Left lung (tissue), 10 donors: ENCODE results near the gene FGGY. TPM values are rescaled to one million over a fixed set of nuclear protein-coding genes. Genes with fewer than 3 reads are reported as not detected.

Source experiments
- ATAC-seq: fragments of 200-7000 bp; cut with Tn5 transposase; one replicate; pipeline ENCODE4 v1.9.1; 2020; ENCODE audit warnings: moderate library complexity
- DNase-seq, 4 donors: peaks; one replicate each; pipeline ENCODE4 v3.0.0-alpha.2; 2013 to 2020
- H3K27ac ChIP-seq, 2 donors: fragments of 200-600 bp; sonication (generic) in 1 of 2; one replicate each; pipeline versions ENCODE4 v1.5.0 to v1.8.0; 2020 to 2021
- H3K27me3 ChIP-seq, 2 donors: fragments of 200-600 bp; sonication (generic) in 1 of 2; one replicate each; pipeline versions ENCODE4 v1.5.0 to v1.8.0; 2020 to 2021
- H3K36me3 ChIP-seq, 2 donors: fragments of 200-600 bp; sonication (generic) in 1 of 2; one replicate each; pipeline versions ENCODE4 v1.5.0 to v1.8.0; 2020 to 2021
- H3K4me1 ChIP-seq, 2 donors: fragments of 200-600 bp; one replicate each; pipeline ENCODE4 v1.8.0; 2021
- H3K4me3 ChIP-seq, 2 donors: fragments of 200-600 bp; sonication (generic) in 1 of 2; one replicate each; pipeline versions ENCODE4 v1.5.0 to v1.8.0; 2020 to 2021; ENCODE audit warnings: mild to moderate bottlenecking in 1 of 2
- H3K9me3 ChIP-seq, 2 donors: fragments of 200-600 bp; sonication (generic) in 1 of 2; one replicate each; pipeline versions ENCODE4 v1.5.0 to v1.8.0; 2020 to 2021
- intact Hi-C, 2 donors: fragments of 100-400 bp; cut with DNase I; formaldehyde crosslinking; loops; one replicate each; pipeline versions ENCODE4 v1.11.2 to v1.14.2; 2022
- polyA plus RNA-seq, 6 donors: library from polyadenylated mRNA; unstranded; fragments of 120-200 nt; gene quantifications; one replicate each; pipeline ENCODE4 v1.2.1, GENCODE V29; 2013; ENCODE audit not compliant: insufficient read length in 6 of 6
- total RNA-seq, 2 donors: library from RNA; stranded (reverse); fragmentation: NEBNext Ultra II Directional; extraction: Animal tissue kit (Norgen Biotek cat#: 25700); gene quantifications; one replicate each; pipeline ENCODE4 v1.2.1, GENCODE V29; 2021
- TF ChIP-seq, protein P1 (sequence below), 2 donors: fragments of 200-600 bp; sonication (generic) in 1 of 2; IDR thresholded peaks; one replicate each; pipeline versions ENCODE4 v1.5.0 to v1.8.0; 2021; ENCODE audit warnings: antibody characterized with exemption in 2 of 2
- donor health status: DM: no; HTN: yes; CAD: no.
- donor health status: DM: no; HTN: no; CAD: no.

The FGGY gene
- total and polyA plus RNA-seq, 8 donors = 13.5 to 22.7 (median 18.4) TPM

DNA sequence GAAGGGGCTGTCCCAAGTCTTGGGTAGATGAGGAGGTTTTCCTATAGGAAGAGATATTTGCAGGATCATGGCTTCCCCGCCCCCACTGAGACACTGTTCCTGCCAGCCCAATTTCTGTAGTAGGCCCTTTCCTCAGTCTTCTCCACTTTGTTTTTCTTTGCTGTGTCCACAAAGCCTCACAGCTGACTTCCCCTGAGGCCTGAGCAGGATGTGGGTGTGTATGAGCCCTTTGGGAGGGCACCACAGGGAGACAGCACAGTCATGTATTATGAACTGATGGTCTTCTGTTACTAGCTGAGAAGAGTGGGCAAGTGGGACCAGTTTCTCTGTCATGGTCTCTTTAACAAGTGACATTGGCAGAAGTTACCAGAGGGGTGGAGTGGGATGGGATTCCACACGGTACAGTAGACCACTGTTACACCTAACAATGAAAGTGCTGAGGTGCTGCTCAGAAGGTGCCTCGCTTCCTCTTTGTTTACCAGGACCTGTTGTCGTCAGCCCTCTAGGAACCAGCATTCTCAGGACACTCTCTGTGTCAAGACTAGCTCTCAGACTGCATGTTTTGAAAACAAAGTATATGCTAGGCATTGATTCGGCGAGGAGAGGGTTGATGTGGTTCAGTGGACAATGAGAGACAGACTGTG is 264.0 kb downstream of the FGGY start:
- intact Hi-C loops = no loop called here
- no peak overlapping the region for H3K27ac ChIP-seq
- TF ChIP-seq, protein P1, sequence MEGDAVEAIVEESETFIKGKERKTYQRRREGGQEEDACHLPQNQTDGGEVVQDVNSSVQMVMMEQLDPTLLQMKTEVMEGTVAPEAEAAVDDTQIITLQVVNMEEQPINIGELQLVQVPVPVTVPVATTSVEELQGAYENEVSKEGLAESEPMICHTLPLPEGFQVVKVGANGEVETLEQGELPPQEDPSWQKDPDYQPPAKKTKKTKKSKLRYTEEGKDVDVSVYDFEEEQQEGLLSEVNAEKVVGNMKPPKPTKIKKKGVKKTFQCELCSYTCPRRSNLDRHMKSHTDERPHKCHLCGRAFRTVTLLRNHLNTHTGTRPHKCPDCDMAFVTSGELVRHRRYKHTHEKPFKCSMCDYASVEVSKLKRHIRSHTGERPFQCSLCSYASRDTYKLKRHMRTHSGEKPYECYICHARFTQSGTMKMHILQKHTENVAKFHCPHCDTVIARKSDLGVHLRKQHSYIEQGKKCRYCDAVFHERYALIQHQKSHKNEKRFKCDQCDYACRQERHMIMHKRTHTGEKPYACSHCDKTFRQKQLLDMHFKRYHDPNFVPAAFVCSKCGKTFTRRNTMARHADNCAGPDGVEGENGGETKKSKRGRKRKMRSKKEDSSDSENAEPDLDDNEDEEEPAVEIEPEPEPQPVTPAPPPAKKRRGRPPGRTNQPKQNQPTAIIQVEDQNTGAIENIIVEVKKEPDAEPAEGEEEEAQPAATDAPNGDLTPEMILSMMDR (IDR thresholded peaks at IDR 0.05) = no peak
- DNase-seq = no peak
- ATAC-seq = no peak
- peaks cover 0 to 4% of the 10 kb centered on the region in 2 donors for H3K4me1 ChIP-seq
- no peaks in the 10 kb centered on the region for H3K36me3 ChIP-seq
- H3K9me3 ChIP-seq = peaks cover 0 to 16% of the 10 kb centered on the region in 2 donors
- H3K4me3 ChIP-seq = no peak overlapping the region
- H3K27me3 ChIP-seq = no peaks in the 10 kb centered on the region

DNA sequence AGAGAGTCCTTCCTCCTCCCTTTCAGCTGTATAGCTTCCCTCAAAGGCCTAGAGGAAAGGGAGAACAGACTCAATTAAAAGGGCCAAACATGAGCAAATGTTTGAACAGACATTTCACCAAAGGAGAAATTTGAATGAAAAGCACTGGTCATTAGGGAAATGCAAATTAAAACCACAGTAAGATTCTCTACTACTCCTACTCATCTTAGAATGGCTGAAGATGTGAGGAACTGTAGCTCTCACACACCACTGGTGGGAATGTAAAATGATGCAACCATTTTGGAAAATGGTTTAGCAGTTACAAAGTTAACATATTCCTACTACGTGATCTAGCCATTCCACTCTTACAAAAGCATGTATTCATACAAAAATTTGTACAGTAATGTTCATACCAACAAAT is 264.9 kb downstream of the FGGY start:
- H3K36me3 ChIP-seq = no peaks in the 10 kb centered on the region
- TF ChIP-seq, protein P1 (IDR thresholded peaks at IDR 0.05) = no peak
- no peak overlapping the region for H3K4me3 ChIP-seq
- H3K9me3 ChIP-seq = peaks cover 0 to 16% of the 10 kb centered on the region in 2 donors
- ATAC-seq = no peak
- H3K4me1 ChIP-seq = peaks cover 0 to 7% of the 10 kb centered on the region in 2 donors
- H3K27me3 ChIP-seq = no peaks in the 10 kb centered on the region
- intact Hi-C loops = no loop called here
- H3K27ac ChIP-seq = no peak overlapping the region
- DNase-seq = no peak

DNA sequence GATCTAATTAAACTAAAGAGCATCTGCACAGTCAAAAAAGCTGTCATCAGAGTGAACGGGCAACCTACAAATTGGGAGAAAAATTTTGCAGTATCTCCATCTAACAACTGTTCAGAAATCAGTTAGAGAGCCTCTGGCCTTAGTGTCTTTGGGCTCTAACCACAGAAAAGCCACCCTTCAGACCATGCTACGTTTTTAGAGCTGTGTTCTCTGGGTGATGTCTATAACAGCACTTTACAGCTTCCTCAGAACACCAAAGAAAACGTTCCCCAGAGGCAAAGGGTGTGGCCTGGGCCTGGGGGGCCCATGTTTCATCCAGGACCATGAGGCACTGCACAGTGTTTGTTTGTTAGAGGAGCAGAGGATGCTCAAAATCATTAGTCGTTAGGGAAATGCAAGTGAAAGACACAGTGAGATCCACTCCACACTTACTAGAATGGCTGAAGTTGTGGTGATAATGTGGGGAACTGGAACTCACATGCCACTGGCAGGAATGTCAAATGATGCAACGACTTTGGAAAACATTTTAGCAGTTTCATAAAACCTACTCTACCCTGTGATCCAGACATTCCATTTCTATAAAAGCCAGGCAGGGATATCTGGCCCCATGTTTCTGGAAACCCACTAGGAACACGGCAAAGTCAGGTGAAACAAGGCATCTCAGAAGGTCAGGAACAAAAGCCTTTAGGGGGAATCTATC is 267.4 kb downstream of the FGGY start:
- intact Hi-C loops = no loop called here
- DNase-seq (no peak), ATAC-seq (no peak)
- Histone ChIP-seq H3K36me3 (no peaks in the 10 kb centered on the region), H3K4me1 (peaks cover 0 to 12% of the 10 kb centered on the region in 2 donors), H3K27me3 (no peaks in the 10 kb centered on the region), H3K4me3 (no peak overlapping the region), H3K27ac (no peak overlapping the region), H3K9me3 (no peaks in the 10 kb centered on the region)
- TF ChIP-seq, protein P1 (IDR thresholded peaks at IDR 0.05) = no peak

DNA sequence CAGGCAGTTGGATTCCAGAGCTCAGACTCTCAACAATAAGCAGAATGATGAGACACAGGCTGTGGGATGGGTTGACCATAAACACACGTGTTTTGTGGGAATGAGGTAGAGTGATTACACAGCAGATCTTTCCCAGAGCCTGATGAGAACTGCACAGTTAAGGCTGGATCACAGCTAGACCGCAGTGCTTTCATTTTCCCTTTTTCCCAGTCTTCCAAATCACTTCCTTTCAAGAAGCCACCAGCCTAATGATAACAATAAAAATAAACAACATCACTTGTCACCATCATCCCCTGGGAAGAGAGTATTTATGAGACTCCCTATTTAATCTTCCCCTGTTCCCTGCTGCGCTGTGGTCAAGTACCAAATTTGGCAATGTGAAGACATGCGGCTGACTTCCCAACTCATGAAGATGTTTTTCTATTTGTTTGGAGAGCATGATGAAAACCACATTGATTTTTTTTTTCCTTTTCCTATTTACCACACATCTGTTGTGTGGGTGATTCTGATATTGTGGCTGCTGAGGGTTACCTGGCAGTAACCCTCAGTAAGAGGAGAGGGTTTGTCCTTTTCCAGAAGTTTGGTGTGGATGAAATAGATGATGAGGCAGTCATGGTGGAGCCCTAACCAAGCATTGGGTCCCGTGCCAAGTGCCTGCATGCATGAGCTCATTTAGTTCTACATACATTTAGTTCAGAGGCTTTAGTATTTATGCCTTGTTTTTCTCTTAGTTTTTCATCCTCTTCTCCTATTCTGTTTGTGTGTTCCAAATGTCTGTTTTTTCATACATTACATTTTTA is 268.9 kb downstream of the FGGY start:
- Histone ChIP-seq H3K27ac (peak overlapping the region in 1 of 2 donors; percentile 16), H3K9me3 (no peaks in the 10 kb centered on the region), H3K27me3 (no peaks in the 10 kb centered on the region), H3K4me1 (peaks cover 0 to 27% of the 10 kb centered on the region in 2 donors), H3K36me3 (no peaks in the 10 kb centered on the region), H3K4me3 (no peak overlapping the region)
- TF ChIP-seq, protein P1 (IDR thresholded peaks at IDR 0.05) = no peak
- intact Hi-C loops = no loop called here
- peak; percentile 30 for ATAC-seq
- no peak for DNase-seq
